ENCODE results near the gene CAMKV. TPM values are rescaled to one million over a fixed set of nuclear protein-coding genes. Genes with fewer than 3 reads are reported as not detected.
A peak's percentile ranks its signal among the peaks of the same experiment; 100 is the strongest.

CAMKV gene
- total RNA-seq, 1 experiment from 2014 or later, result 0.10 TPM

DNA sequence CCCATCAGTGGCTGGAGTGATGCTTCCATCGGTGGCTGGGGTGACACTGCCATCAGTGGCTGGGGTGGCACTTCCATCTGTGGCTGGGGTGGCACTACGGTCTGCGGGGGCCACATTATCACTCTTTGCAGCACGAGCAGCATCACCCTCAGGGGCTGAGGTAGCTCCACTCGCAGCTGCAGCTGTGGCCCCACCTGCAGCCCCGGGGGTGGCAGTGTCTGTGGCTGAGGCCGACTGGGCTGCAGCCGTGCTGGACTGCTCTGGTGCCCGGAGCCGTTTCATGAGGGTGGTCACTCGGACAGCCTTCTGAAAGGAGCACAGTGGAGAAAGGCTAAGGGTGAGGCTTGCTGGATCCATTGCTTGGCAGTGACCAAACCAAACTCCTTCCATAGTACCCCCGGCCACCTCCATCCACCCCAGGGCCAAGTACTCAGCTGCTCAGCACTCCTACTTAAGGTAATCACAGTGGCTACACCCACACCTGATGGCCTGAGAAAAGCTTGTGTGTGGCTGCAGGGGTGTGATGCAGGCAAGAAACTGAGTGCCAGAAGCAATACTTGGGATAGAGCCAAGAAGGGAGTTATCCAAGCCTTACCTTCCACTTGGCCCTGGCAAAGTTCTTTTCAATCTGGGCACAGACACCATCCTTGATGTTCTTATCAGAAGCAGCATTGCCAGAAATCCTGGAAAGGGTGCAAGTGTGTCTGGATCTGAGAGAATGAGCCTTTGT is 10.0 kb downstream of the CAMKV start:
- POLR2A ChIA-PET, result no interaction called here
- no peaks in the 10 kb centered on the region for H3K9me2 ChIP-seq (ENCODE audit: insufficient read depth)
- ATAC-seq, result no peak

DNA sequence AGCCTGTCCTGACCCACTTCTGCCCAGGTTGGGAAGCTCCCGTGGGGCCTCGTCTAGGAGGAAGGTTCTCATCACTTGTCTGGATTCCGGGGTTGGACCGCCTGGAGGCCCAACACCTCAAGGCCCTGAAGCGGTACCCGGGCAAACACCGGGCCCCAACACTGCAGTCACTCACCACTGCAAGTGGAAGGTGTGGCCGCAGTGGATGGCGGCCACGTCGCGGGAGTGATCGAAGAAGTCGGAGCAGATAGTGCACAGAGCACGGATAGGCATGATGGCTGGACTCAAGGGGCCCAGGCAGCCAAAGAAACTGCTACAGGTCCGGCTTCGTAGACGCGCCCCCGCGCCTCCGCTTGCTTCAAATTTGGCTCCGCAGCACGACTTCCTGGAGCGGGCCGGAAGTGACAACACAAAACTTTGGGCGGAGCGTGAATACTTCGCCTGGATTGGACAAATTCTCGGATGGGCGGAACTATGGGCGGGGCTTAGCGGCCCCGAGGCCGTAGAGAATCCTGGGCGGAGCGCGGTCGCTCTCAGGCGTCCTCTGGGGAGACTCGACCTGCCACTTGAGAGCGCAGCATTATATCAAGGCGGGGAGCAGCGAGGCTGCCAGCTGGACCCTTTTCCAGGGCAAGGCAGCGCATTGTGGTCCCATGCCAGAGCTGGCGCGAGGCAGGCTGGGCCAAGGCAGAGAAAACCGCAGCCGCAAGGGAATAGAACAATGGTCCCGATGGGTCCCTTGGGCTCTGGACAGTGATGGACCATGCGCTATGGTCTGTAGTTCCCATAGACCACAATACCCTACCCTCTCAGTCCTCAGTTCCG is 13.3 kb downstream of the CAMKV start, which contains the start of gene TRAIP:
TSS of gene TRAIP (minus strand) at position 384 of the 825 bp plus-strand sequence. CDS start at position 273, 111 bp downstream.
- Histone ChIP-seq H3K9me2 (ENCODE audit: insufficient read depth) (no peaks in the 10 kb centered on the region), H3K36me3 (ENCODE audit: control insufficient read depth in 1 of 2, insufficient read depth in 2 of 2, low read length in 2 of 2) (no peaks in the 10 kb centered on the region), H3K4me3 (replicated peaks in 1 of 2; ENCODE audit: low read depth in 1 of 2, low read length in 2 of 2) (peak within 1 kb of the TSS; percentile 68 to 81), H3K79me2 (ENCODE audit: insufficient read depth, low read length) (peaks cover 33% of the 10 kb centered on the region), H2AFZ (ENCODE audit: low read depth, low read length, poor library complexity, severe bottlenecking) (no peak within 1 kb of the TSS), H4K20me1 (ENCODE audit: insufficient read depth) (no peaks in the 10 kb centered on the region), H3K4me1 (ENCODE audit: control insufficient read depth in 1 of 2, insufficient read depth in 2 of 2, low read length in 2 of 2) (peaks cover 7 to 12% of the 10 kb centered on the region in 2 experiments; a peak in 3 of 4 replicates), H3K9me3 (ENCODE audit: control insufficient read depth in 1 of 2, insufficient read depth in 1 of 2, low read depth in 1 of 2, low read length in 2 of 2) (no peaks in the 10 kb centered on the region), H3K9ac (ENCODE audit: low read length) (peak within 1 kb of the TSS; percentile 75), H3K4me2 (ENCODE audit: low read length) (peak within 1 kb of the TSS; percentile 89), H3K27me3 (ENCODE audit: insufficient read depth, low read length) (no peaks in the 10 kb centered on the region), H3K27ac (ENCODE audit: low read depth, low read length) (peak within 1 kb of the TSS; percentile 46)
- intact Hi-C loops (cut with micrococcal nuclease), result no loop called here
- CTCF ChIA-PET, result no interaction called here
- RAD21 ChIA-PET (ENCODE audit: low non-redundant PET in 1 of 2, low total read pairs in 2 of 2, uncharacterized antibody in 2 of 2, unreplicated experiment in 2 of 2), result no interaction called here
- BruUV-seq (replicated peaks), result TSS peak; percentile 71
- peak; percentile 88 for DNase-seq (ENCODE audit: low read depth, low spot score)
- ATAC-seq, result peak; percentile 98
- POLR2A ChIA-PET, result no interaction called here
- TF ChIP-seq YY1 (IDR thresholded peaks at IDR 0.05; ENCODE audit: extremely low read depth, insufficient replicate concordance, low read depth, low read length) (no peak), POLR2A (IDR thresholded peaks at IDR 0.05; ENCODE audit: borderline replicate concordance, extremely low read depth, insufficient read depth, insufficient read length) (peak; percentile 72), JUND (IDR thresholded peaks at IDR 0.05) (no peak), ZNF274 (IDR thresholded peaks at IDR 0.05; ENCODE audit: low read depth, low read length) (no peak), FOSL1 (IDR thresholded peaks at IDR 0.05; ENCODE audit: low read depth) (no peak), ELF1 (IDR thresholded peaks at IDR 0.05; ENCODE audit: borderline replicate concordance, low read depth) (no peak; the same call in 1 of the 2 replicates), EZH2 (IDR thresholded peaks at IDR 0.05) (no peak), EZH2phosphoT487 (IDR thresholded peaks at IDR 0.05; ENCODE audit: borderline replicate concordance) (no peak), SP1 (IDR thresholded peaks at IDR 0.05; ENCODE audit: low read depth) (peak; percentile 84), SIN3A (IDR thresholded peaks at IDR 0.05; ENCODE audit: low read depth) (peak; percentile 89), EGR1 (IDR thresholded peaks at IDR 0.05; ENCODE audit: low read depth) (peak; percentile 87), ZFX (IDR thresholded peaks at IDR 0.05) (peak; percentile 73; the same call in 1 of the 2 replicates), SRF (IDR thresholded peaks at IDR 0.05; ENCODE audit: low read depth) (no peak; the same call in 1 of the 2 replicates)
- TF ChIP-seq, protein P1, sequence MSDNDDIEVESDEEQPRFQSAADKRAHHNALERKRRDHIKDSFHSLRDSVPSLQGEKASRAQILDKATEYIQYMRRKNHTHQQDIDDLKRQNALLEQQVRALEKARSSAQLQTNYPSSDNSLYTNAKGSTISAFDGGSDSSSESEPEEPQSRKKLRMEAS (IDR thresholded peaks at IDR 0.05), result peak; percentile 86
- TF ChIP-seq, protein P2, sequence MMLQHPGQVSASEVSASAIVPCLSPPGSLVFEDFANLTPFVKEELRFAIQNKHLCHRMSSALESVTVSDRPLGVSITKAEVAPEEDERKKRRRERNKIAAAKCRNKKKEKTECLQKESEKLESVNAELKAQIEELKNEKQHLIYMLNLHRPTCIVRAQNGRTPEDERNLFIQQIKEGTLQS (IDR thresholded peaks at IDR 0.05), result no peak
- TF ChIP-seq, protein P3, sequence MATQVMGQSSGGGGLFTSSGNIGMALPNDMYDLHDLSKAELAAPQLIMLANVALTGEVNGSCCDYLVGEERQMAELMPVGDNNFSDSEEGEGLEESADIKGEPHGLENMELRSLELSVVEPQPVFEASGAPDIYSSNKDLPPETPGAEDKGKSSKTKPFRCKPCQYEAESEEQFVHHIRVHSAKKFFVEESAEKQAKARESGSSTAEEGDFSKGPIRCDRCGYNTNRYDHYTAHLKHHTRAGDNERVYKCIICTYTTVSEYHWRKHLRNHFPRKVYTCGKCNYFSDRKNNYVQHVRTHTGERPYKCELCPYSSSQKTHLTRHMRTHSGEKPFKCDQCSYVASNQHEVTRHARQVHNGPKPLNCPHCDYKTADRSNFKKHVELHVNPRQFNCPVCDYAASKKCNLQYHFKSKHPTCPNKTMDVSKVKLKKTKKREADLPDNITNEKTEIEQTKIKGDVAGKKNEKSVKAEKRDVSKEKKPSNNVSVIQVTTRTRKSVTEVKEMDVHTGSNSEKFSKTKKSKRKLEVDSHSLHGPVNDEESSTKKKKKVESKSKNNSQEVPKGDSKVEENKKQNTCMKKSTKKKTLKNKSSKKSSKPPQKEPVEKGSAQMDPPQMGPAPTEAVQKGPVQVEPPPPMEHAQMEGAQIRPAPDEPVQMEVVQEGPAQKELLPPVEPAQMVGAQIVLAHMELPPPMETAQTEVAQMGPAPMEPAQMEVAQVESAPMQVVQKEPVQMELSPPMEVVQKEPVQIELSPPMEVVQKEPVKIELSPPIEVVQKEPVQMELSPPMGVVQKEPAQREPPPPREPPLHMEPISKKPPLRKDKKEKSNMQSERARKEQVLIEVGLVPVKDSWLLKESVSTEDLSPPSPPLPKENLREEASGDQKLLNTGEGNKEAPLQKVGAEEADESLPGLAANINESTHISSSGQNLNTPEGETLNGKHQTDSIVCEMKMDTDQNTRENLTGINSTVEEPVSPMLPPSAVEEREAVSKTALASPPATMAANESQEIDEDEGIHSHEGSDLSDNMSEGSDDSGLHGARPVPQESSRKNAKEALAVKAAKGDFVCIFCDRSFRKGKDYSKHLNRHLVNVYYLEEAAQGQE (IDR thresholded peaks at IDR 0.05; ENCODE audit: low read depth), result no peak

More for the DNA sequence above, 10.0 kb downstream of the CAMKV start:
- H4K20me1 ChIP-seq (ENCODE audit: insufficient read depth), result no peaks in the 10 kb centered on the region
- no peak overlapping the region for H2AFZ ChIP-seq (ENCODE audit: low read depth, low read length, poor library complexity, severe bottlenecking)
- DNase-seq (ENCODE audit: low read depth, low spot score), result no peak
- H3K27me3 ChIP-seq (ENCODE audit: insufficient read depth, low read length), result peaks cover 15% of the 10 kb centered on the region; the same call in 1 of the 2 replicates
- H3K4me2 ChIP-seq (ENCODE audit: low read length), result no peak overlapping the region
- RAD21 ChIA-PET (ENCODE audit: low non-redundant PET in 1 of 2, low total read pairs in 2 of 2, uncharacterized antibody in 2 of 2, unreplicated experiment in 2 of 2), result no interaction called here
- peaks cover 15% of the 10 kb centered on the region for H3K79me2 ChIP-seq (ENCODE audit: insufficient read depth, low read length)
- no peak overlapping the region for H3K4me3 ChIP-seq (replicated peaks in 1 of 2; ENCODE audit: low read depth in 1 of 2, low read length in 2 of 2)
- H3K9me3 ChIP-seq (ENCODE audit: control insufficient read depth in 1 of 2, insufficient read depth in 1 of 2, low read depth in 1 of 2, low read length in 2 of 2), result no peaks in the 10 kb centered on the region
- no peak overlapping the region for H3K27ac ChIP-seq (ENCODE audit: low read depth, low read length)
- intact Hi-C loops (cut with micrococcal nuclease), result no loop called here
- BruUV-seq (replicated peaks), result no TSS peak
- peaks cover 7 to 12% of the 10 kb centered on the region in 2 experiments; a peak in 3 of 4 replicates for H3K4me1 ChIP-seq (ENCODE audit: control insufficient read depth in 1 of 2, insufficient read depth in 2 of 2, low read length in 2 of 2)
- H3K36me3 ChIP-seq (ENCODE audit: control insufficient read depth in 1 of 2, insufficient read depth in 2 of 2, low read length in 2 of 2), result no peaks in the 10 kb centered on the region
- CTCF ChIA-PET, result no interaction called here
- TF ChIP-seq SRF (IDR thresholded peaks at IDR 0.05; ENCODE audit: low read depth), result no peak
- no peak overlapping the region for H3K9ac ChIP-seq (ENCODE audit: low read length)
